ENCODE results near the gene NEK6.

NEK6 gene

DNA sequence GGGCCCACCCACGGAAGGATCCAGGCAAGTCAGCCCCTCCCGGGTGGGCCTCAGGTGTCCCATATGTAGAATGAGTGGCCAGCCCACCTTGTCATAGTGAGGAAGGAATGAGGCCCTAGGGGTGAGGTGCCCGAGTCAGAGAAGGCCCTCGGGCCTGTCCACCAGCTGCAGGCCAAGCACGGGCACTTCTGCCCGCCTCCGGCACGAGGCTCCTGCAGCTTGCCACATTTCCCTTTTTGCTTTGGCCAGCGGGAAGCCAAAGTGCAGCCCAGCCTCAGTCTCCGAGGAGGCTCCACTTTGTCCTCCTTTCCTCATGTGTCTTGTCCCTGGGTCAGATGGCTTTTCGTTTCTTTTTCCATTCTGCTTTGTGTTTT, 84.6 kb downstream of the NEK6 start:
- Histone ChIP-seq H3K27ac (ENCODE audit: low read length) (no peak overlapping the region), H3K4me1 (ENCODE audit: control insufficient read depth, insufficient read depth, low read length) (no peaks in the 10 kb centered on the region; the same call in 1 of the 2 replicates), H3K4me3 (ENCODE audit: low read length) (no peak overlapping the region), H3K9me3 (ENCODE audit: control insufficient read depth, insufficient read depth, low read length) (no peaks in the 10 kb centered on the region), H3K27me3 (ENCODE audit: control insufficient read depth, insufficient read depth, low read length) (no peaks in the 10 kb centered on the region), H3K36me3 (ENCODE audit: control insufficient read depth, insufficient read depth, low read length) (peaks cover 2% of the 10 kb centered on the region; the same call in 1 of the 2 replicates)
- no CpG with 5 or more reads among the region's 11 CpGs for WGBS (ENCODE audit: insufficient coverage, insufficient read length)
- no peak for DNase-seq (ENCODE audit: low read depth, low spot score)

DNA sequence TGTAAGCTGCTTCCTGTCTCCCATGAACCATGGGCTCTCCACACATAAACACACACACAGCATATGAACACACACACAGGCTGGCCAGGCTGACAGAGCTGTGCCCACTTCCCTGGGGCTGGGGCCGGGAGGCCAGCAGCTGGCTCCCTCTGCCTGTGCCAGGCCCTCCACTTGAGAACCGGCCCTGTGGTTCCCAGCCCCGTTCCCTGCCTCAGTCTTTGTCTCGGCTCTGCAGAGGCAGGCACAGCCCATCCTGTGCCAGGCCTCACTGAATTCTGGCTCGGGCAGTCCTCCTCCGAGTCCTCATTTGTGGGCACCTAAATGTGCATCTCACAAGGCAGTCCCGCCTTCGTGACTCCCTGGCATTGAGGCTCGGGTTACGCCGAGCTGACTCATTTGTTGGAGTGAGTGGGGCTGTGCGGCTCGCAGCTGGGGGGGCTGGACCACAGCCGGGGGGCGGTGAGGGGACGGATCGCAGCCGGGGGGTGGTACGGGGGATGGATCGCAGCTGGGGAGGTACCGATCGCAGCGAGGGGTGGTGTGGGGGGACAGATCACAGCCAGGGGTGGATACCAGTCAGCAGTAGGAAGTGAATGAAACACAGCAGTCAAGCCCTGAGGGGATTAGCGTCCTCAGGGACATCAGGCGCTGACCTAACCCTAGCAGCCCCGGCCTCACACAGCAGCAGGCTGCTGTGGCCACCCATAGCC, 85.2 kb downstream of the NEK6 start:
- no peak for DNase-seq (ENCODE audit: low read depth, low spot score)
- Histone ChIP-seq H3K4me1 (ENCODE audit: control insufficient read depth, insufficient read depth, low read length) (no peaks in the 10 kb centered on the region; the same call in 1 of the 2 replicates), H3K9me3 (ENCODE audit: control insufficient read depth, insufficient read depth, low read length) (no peaks in the 10 kb centered on the region), H3K4me3 (ENCODE audit: low read length) (no peak overlapping the region), H3K27me3 (ENCODE audit: control insufficient read depth, insufficient read depth, low read length) (no peaks in the 10 kb centered on the region), H3K36me3 (ENCODE audit: control insufficient read depth, insufficient read depth, low read length) (peaks cover 3% of the 10 kb centered on the region; the same call in 1 of the 2 replicates), H3K27ac (ENCODE audit: low read length) (no peak overlapping the region)
- WGBS (ENCODE audit: insufficient coverage, insufficient read length) = no CpG with 5 or more reads among the region's 26 CpGs

DNA sequence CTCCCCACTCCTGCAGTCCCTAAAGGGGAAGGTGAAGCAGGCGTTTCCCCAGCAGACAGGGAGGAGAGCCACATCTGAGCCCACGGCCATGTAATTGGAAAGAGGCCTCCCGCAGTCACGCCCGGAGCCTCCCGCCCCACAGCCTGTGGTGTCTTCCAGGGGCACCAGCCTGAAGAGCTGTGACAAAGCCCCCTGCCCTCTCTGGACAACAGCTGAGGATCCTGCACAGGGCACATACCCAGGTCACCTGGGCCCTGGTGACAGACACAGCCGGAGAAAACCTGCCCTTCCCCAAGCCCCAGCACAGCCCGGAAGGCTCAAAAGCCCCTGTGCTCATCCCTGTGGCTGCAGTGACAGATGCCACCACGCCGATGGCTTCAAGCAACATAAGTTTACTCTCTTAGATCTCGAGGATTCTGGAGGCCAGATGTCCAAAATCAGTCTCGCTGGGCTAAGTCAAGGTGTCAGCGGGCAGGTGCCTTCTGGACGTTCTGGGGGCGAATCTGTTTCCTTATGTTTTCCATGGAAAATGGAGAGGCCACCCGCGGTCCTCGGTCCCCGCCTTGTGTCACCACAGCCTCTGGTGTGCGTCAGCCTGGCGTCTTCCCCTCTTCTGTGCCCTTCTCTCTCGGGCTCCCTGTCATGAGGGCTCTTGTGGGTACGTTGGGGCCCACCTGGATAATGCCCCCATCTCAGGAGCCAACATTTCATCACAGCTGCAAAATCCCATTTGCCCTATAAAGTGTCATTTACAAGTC, 86.0 kb downstream of the NEK6 start:
- no peak overlapping the region for H3K4me3 ChIP-seq (ENCODE audit: low read length)

DNA sequence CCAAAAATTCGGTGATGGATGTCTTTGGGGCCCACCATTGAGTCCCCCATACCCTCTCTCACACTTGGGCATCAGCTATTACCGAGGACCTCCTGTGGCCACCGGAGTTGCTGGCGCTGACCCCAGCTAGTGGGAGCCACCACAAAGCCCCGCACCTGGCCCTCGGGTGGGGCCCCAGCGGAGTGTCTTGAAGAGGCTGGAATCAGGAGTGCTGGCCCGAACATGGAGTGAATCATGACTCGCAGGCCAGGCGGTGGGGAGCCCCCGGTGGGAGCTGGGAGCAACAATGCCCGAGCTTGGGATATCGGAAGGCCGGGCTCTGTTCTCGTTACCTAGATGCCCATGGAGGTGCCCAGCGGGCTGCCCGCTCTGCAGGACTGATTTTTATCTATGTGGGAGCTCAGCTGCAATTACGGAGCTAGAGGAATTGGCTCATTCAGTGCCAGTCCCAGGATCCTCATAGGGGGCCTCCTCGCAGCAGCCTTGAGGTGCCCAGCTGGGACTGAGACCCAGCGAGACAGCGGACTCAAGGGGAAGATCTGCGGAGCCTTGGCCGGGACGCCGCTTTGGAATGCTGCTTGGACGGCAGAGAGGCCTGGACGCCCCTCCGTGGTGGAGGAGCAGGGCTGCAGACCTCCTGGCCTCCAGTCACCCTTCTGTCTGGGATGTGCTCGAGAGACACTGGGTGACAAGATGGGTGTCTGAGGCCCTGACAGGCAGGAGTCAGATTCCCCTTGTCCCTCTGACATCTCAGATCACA, 86.7 kb downstream of the NEK6 start:
- Histone ChIP-seq H3K9me3 (ENCODE audit: control insufficient read depth, insufficient read depth, low read length) (no peaks in the 10 kb centered on the region), H3K4me3 (ENCODE audit: low read length) (no peak overlapping the region), H3K36me3 (ENCODE audit: control insufficient read depth, insufficient read depth, low read length) (peaks cover 10% of the 10 kb centered on the region; the same call in 1 of the 2 replicates), H3K27me3 (ENCODE audit: control insufficient read depth, insufficient read depth, low read length) (no peaks in the 10 kb centered on the region), H3K27ac (ENCODE audit: low read length) (no peak overlapping the region), H3K4me1 (ENCODE audit: control insufficient read depth, insufficient read depth, low read length) (no peaks in the 10 kb centered on the region; the same call in 1 of the 2 replicates)
- whole genome bisulfite sequencing (ENCODE audit: insufficient coverage, insufficient read length) = no CpG with 5 or more reads among the region's 29 CpGs
- no peak for DNase-seq (ENCODE audit: low read depth, low spot score)

More for the DNA sequence above, 86.0 kb downstream of the NEK6 start:
- no CpG with 5 or more reads among the region's 23 CpGs for WGBS (ENCODE audit: insufficient coverage, insufficient read length)
- Histone ChIP-seq H3K4me1 (ENCODE audit: control insufficient read depth, insufficient read depth, low read length) (no peaks in the 10 kb centered on the region; the same call in 1 of the 2 replicates), H3K36me3 (ENCODE audit: control insufficient read depth, insufficient read depth, low read length) (peaks cover 8% of the 10 kb centered on the region; the same call in 1 of the 2 replicates), H3K27me3 (ENCODE audit: control insufficient read depth, insufficient read depth, low read length) (no peaks in the 10 kb centered on the region), H3K27ac (ENCODE audit: low read length) (no peak overlapping the region), H3K9me3 (ENCODE audit: control insufficient read depth, insufficient read depth, low read length) (no peaks in the 10 kb centered on the region)
- no peak for DNase-seq (ENCODE audit: low read depth, low spot score)

DNA sequence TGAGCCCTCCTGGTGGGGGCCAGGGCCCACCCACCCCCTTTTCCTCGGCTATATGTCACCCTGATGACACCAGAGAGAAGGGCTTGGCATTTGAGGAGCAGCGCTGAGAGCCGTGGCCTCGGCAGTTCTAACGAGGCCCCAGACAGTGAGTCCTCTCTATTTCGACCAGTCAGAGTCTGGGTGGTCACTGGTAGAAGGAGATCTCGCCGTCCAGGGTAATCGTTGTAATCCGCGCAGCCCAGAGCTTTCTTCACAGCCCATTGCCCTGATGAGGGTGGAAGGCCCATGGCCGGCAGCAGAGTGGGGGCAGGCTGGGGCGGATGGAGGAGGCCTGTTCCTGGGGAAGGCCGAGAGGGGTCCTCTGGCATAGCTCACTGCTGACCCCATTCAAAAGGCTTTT, 87.3 kb downstream of the NEK6 start:
- no peak for DNase-seq (ENCODE audit: low read depth, low spot score)
- H3K27ac ChIP-seq (ENCODE audit: low read length) = no peak overlapping the region
- H3K9me3 ChIP-seq (ENCODE audit: control insufficient read depth, insufficient read depth, low read length) = no peaks in the 10 kb centered on the region
- H3K4me3 ChIP-seq (ENCODE audit: low read length) = no peak overlapping the region
- no peaks in the 10 kb centered on the region; the same call in 1 of the 2 replicates for H3K4me1 ChIP-seq (ENCODE audit: control insufficient read depth, insufficient read depth, low read length)
- no peaks in the 10 kb centered on the region for H3K27me3 ChIP-seq (ENCODE audit: control insufficient read depth, insufficient read depth, low read length)
- peaks cover 13% of the 10 kb centered on the region; the same call in 1 of the 2 replicates for H3K36me3 ChIP-seq (ENCODE audit: control insufficient read depth, insufficient read depth, low read length)
- no CpG with 5 or more reads among the region's 14 CpGs for WGBS (ENCODE audit: insufficient coverage, insufficient read length)

DNA sequence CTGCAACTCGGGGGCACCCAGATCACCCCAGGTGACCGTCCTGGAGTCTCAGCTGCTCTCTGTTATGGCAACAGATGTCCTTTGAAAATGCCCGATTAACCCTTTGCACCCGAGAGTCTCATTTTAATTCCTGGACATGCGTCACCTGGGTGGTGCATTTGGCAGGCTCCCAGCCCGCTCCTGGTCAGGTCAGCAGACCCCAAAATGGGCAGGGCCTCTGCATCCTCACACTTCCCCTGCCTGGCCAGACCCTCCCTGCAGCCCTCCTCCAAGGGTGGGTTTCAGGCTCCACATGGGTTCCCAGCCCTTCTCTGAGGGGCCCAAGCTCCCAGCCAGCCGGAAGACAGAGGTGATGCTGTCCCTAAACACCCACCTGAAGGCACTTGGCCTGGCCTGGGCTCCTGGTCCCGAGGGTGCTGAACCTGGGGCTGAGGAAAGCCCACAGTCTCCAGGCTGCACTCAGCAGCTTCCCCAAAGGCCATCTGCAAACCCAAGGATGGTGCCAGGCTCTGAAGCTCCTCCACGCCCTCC, 88.1 kb downstream of the NEK6 start:
- H3K4me1 ChIP-seq (ENCODE audit: control insufficient read depth, insufficient read depth, low read length) = peaks cover 1% of the 10 kb centered on the region; the same call in 1 of the 2 replicates

DNA sequence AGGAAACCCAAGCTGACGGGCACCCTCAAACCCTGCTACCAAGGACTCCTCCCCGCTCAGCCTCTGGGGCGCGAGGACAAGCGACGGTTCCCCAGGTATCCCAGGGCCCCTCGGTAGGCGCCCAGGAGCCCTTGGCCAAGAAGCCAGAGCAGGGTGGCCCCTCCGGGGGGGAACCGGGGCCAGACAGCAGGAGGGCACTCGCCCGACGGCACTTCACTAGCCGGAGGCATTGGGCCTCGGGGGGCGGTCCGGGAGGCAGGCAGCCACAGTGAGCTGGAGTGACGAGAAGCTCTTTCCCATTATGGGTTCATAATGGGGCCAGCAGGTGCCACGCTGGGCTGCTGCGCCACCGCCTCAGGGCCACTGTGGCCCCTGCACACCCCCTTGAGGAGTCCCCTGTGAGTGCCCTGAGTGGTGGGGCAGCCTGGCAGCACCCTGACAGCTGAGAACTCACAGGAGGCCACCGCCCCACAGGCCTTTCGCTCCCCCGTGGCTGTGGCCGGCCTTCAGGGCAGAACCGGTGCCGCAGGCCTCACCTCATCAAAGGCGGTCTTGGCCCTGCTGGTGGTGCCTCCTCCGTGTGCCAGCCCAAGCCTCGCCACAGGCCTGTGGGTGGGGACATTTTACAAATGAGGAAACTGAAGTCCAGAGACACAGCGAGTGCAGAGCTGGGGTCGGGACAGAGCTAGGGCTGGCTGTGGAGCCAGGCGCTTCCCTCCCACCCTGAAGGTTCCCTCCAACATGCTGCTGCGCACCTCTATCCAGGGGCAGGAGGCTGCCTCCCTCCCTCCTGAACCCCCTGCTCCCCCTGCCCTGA, 88.8 kb downstream of the NEK6 start:
- no peaks in the 10 kb centered on the region for H3K9me3 ChIP-seq (ENCODE audit: control insufficient read depth, insufficient read depth, low read length)
- peaks cover 1% of the 10 kb centered on the region; the same call in 1 of the 2 replicates for H3K4me1 ChIP-seq (ENCODE audit: control insufficient read depth, insufficient read depth, low read length)
- no peak for DNase-seq (ENCODE audit: low read depth, low spot score)
- WGBS (ENCODE audit: insufficient coverage, insufficient read length) = no CpG with 5 or more reads among the region's 34 CpGs
- H3K36me3 ChIP-seq (ENCODE audit: control insufficient read depth, insufficient read depth, low read length) = peaks cover 25% of the 10 kb centered on the region
- H3K4me3 ChIP-seq (ENCODE audit: low read length) = no peak overlapping the region
- no peak overlapping the region for H3K27ac ChIP-seq (ENCODE audit: low read length)
- no peaks in the 10 kb centered on the region for H3K27me3 ChIP-seq (ENCODE audit: control insufficient read depth, insufficient read depth, low read length)

More for the DNA sequence above, 88.1 kb downstream of the NEK6 start:
- Histone ChIP-seq H3K9me3 (ENCODE audit: control insufficient read depth, insufficient read depth, low read length) (no peaks in the 10 kb centered on the region), H3K27me3 (ENCODE audit: control insufficient read depth, insufficient read depth, low read length) (no peaks in the 10 kb centered on the region), H3K36me3 (ENCODE audit: control insufficient read depth, insufficient read depth, low read length) (peaks cover 19% of the 10 kb centered on the region), H3K4me3 (ENCODE audit: low read length) (no peak overlapping the region), H3K27ac (ENCODE audit: low read length) (no peak overlapping the region)
- no peak for DNase-seq (ENCODE audit: low read depth, low spot score)
- WGBS (ENCODE audit: insufficient coverage, insufficient read length) = no CpG with 5 or more reads among the region's 9 CpGs

DNA sequence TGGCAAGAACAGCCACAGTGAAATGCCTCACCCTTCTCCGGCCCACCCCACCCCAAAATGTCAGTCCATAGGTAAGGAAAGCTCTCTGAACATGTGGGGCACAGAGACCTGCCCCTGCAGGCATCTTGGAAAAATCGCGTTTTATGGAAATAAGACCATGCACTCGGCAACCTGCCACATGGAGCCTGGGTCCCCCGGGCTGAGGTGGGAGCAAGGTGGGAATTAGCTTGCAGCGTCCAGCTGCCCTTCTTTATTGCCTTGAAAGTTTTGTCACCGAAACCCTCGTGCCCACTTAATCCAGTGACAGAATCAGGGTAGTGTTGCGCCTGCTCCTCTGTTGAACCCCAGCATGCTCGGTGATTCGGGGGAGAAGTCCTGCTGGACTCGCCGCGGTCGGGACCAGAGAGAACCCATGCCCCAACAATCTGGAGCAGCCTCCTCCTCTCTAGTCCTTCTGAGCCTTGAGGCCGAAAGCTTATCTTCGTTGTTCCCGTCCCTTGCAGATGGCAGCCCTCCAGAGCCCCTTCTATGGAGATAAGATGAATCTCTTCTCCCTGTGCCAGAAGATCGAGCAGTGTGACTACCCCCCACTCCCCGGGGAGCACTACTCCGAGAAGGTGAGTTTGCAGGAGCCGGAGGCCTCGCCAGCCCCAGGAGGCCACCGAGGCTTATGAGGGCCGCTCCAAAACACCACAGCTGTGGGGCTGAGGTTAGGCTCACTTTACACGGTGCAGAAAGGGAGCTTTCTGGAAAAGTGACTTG, 89.6 kb downstream of the NEK6 start:
- Histone ChIP-seq H3K4me3 (ENCODE audit: low read length) (no peak overlapping the region), H3K27ac (ENCODE audit: low read length) (no peak overlapping the region), H3K4me1 (ENCODE audit: control insufficient read depth, insufficient read depth, low read length) (peaks cover 1% of the 10 kb centered on the region; the same call in 1 of the 2 replicates), H3K27me3 (ENCODE audit: control insufficient read depth, insufficient read depth, low read length) (no peaks in the 10 kb centered on the region), H3K36me3 (ENCODE audit: control insufficient read depth, insufficient read depth, low read length) (peaks cover 27% of the 10 kb centered on the region), H3K9me3 (ENCODE audit: control insufficient read depth, insufficient read depth, low read length) (no peaks in the 10 kb centered on the region)
- no CpG with 5 or more reads among the region's 26 CpGs for WGBS (ENCODE audit: insufficient coverage, insufficient read length)
- DNase-seq (ENCODE audit: low read depth, low spot score) = no peak

DNA sequence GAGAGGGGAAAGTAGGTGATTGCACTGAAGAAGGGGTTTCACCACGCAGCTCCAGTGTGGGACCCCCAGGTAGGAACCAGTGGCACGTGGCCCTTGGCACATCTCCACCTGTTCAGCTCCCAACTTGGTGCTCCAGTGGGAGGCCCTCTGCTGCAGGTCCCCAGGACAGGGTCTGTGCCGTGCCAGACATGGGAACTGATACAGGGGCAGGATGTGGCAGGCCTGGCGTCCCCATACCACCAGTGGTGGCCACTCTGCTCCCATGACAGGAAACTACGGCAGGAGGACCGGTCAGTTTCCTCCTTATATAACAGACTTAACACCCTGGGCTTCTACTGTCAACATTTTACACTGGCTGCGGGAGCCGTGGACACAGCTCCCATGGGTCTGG, 90.2 kb downstream of the NEK6 start:
- no peak for DNase-seq (ENCODE audit: low read depth, low spot score)
- Histone ChIP-seq H3K27ac (ENCODE audit: low read length) (no peak overlapping the region), H3K4me1 (ENCODE audit: control insufficient read depth, insufficient read depth, low read length) (peaks cover 1% of the 10 kb centered on the region; the same call in 1 of the 2 replicates), H3K9me3 (ENCODE audit: control insufficient read depth, insufficient read depth, low read length) (no peaks in the 10 kb centered on the region), H3K36me3 (ENCODE audit: control insufficient read depth, insufficient read depth, low read length) (peaks cover 32% of the 10 kb centered on the region), H3K4me3 (ENCODE audit: low read length) (no peak overlapping the region), H3K27me3 (ENCODE audit: control insufficient read depth, insufficient read depth, low read length) (no peaks in the 10 kb centered on the region)
- WGBS (ENCODE audit: insufficient coverage, insufficient read length) = no CpG with 5 or more reads among the region's 8 CpGs

Data from iPS DF 6.9 (cell line).